HuH-7.5 (cell line): ENCODE measurements around the gene TRH.
"Not testable (repeated sequence)": the region's sequence is repeated elsewhere in the genome, so short reads cannot be mapped to it uniquely, and the experiment has no call there.

Experiments
- DNase-seq: peaks from one replicate; pipeline ENCODE4 v3.0.0; 2011; ENCODE audit warnings: low spot score

The TRH gene

GRCh38 chr3:130012108-130012507 is 37.6 kb downstream of the TRH start:
- DNase-seq: not testable (repeated sequence)

GRCh38 chr3:130013246-130013645 is 38.7 kb downstream of the TRH start:
- not testable (repeated sequence) for DNase-seq

- no peak for DNase-seq
These were observed 40.0 kb downstream of the TRH start for GRCh38 chr3:130014526-130014925.

GRCh38 chr3:130017661-130018060 is 43.1 kb downstream of the TRH start:
- not testable (repeated sequence) for DNase-seq

GRCh38 chr3:130026146-130026829 is 51.8 kb downstream of the TRH start:
- DNase-seq: not testable (repeated sequence)

- not testable (repeated sequence) for DNase-seq
These were observed 52.9 kb downstream of the TRH start for GRCh38 chr3:130027437-130027836.
